GM10847 (cell line): ENCODE results near the gene ANKRD17.

Experiments used
- POLR2A ChIP-seq: IDR thresholded peaks from 2 replicates; pipeline ENCODE4 v1.6.1; 2011; ENCODE audit not compliant: insufficient read length; ENCODE audit errors: extremely low read depth

ANKRD17 gene

DNA sequence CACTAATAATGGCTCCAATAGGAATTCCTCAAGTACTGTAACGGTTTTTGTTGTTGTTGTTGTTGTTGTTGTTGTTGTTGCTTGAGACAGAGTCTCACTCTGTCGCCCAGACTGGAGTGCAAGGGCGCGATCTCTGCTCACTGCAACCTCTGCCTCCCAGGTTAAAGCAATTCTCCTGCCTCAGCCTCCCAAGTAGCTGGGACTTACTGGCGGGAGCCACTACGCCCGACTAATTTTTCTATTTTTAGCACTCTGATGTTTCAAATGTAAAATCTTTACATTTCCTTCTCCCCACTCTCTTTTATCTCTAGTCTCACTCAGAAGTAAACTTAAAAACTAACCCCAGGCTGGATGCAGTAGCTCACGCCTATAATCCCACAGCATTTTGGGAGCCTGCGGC, 8.0 kb downstream of the ANKRD17 start:
- no peak for TF ChIP-seq POLR2A

DNA sequence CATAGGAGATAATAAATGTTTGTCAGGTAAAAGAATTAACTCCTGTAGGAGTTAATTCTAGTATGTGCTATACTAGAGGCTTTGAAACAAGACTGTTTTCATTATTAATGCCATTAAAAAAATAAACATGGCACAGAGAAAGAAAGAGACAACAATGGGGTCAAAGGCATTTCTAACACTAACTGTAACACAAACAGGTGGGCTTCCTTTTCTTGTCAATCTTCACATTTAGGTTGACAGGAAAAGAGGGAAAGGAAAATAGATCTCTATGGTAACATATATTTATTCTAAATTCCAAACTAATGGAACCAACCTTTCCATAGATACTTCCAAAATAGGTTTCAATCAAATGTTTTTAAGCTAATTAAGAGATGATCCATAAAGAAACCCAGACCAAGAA, 9.8 kb downstream of the ANKRD17 start:
- TF ChIP-seq POLR2A, result no peak

- TF ChIP-seq POLR2A, result no peak
These were observed 10.2 kb downstream of the ANKRD17 start for GRCh38 chr4:73248416-73248815.

DNA sequence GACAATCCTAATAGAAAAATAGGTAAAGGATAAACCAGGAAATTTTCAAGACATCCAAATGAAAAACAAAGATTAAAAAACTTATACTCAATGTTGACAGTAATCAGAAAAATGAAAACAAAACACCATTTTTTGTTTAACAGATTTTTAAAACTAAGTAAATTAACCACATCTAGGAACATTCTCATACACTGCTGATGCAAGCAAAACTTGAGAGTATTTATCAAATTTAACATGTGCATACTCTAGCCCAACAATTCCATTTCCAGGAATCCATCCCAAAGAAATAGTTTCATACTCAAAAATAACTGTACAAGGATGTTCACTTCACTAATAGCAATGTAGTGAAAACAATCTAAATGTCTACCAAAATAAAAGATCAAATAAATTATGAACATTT, 11.5 kb downstream of the ANKRD17 start:
- TF ChIP-seq POLR2A, result no peak

- TF ChIP-seq POLR2A, result no peak
These were observed 12.6 kb downstream of the ANKRD17 start for GRCh38 chr4:73245955-73246354.

GRCh38 chr4:73244945-73245601, 13.5 kb downstream of the ANKRD17 start:
- TF ChIP-seq POLR2A, result no peak

DNA sequence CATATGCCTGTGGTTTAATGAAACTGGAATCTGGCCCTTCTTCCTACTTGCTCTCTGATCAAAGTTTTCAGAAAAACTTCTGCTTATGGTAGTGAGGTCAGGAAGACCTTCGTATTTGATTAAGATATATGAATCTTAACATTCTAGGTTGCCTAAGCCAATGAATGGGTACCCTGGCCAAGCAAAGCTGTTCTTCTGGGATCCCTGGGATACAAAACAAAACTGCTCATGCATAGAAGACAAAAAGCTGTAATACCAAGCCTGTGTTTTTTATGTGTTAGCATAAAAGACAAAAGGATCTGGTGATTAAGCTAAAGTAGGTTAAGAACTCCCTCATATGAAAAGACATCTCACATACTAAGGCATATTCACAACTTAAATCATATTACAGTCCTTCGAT, 21.6 kb downstream of the ANKRD17 start:
- TF ChIP-seq POLR2A, result no peak

- TF ChIP-seq POLR2A, result no peak
These were observed 22.4 kb downstream of the ANKRD17 start for GRCh38 chr4:73236151-73236550.

GRCh38 chr4:73234712-73235111, 23.9 kb downstream of the ANKRD17 start:
- no peak for TF ChIP-seq POLR2A

DNA sequence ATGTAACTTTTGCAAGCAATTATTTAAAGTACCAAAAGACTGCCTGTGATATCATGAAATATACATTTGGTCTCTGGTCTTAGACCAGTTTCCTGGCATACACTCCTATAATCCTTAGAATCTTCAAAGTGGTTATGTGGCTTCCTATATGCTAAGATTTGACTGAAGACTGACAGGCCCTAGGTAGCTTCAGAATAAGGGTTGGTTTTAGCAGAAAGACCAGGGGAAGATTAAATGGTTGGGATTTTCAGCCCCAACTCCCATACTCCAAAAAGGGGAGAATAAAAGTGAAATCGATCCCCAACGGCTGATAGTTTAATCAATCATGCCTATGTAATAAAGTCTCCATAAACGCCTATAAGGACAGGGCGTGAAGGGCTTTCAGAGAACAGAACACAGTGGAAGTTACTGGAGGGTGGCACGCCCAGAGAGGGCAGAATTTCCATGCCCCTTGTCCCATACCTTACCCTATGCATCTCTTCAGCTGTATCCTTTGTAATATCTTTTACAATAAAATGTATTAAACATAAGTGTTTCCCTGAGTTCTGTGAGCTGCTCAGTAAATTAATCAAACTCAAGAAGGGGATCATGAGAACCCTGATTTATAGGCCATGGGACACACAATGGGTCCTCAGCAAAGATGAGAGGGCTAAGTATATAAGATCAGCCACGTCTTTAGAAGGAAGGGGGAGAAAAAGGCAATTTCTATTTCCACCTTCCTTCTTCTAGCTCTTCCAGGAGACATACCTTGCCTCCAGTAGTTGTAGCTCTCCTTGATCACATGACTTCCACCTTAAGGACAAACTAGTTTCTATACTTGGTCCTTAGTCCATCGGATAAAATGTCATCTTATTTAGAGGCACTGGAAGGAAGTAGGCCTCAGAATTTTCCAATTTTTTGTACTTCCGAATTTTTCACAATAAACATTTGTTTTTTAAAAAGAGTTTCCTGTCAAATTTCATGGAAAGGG, 26.8 kb downstream of the ANKRD17 start:
- TF ChIP-seq POLR2A, result no peak

- TF ChIP-seq POLR2A, result no peak
These were observed 27.6 kb downstream of the ANKRD17 start for GRCh38 chr4:73230865-73231517.

- no peak for TF ChIP-seq POLR2A
These were observed 33.7 kb downstream of the ANKRD17 start for GRCh38 chr4:73224886-73225285.

DNA sequence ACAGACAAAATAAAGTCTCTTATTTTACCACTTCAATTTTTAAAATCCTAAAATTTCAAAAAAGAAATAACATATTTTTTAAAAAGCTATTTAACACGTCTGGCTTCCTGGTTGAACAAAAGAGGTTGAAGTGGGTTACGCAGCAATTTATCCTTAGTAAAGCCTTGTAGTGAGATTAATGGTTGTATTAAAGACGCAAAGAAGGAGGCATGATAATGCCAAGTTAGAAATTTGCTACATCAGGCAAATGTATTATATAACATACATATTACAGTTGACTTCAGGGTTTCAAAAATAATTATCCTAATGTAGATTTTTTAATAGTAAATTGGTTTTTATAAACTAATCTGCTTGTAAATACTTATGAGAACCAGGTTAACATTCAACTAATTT, 35.3 kb downstream of the ANKRD17 start:
- no peak for TF ChIP-seq POLR2A

- peak; percentile 32 for TF ChIP-seq POLR2A
These were observed 35.9 kb downstream of the ANKRD17 start for GRCh38 chr4:73222466-73223257.

GRCh38 chr4:73221734-73222133, 36.9 kb downstream of the ANKRD17 start:
- no peak for TF ChIP-seq POLR2A

GRCh38 chr4:73220815-73221214, 37.8 kb downstream of the ANKRD17 start:
- no peak for TF ChIP-seq POLR2A
